Fibroblast of pulmonary artery (primary cell): ENCODE data around the gene HNF1B.
A peak's percentile ranks its signal among the peaks of the same experiment; 100 is the strongest.

Experiments used
- DNase-seq: peaks from one replicate; pipeline ENCODE4 v3.0.0-alpha.2; 2010; ENCODE audit warnings: low read depth
- H3K4me3 ChIP-seq: replicated peaks from 2 replicates; pipeline ENCODE4 v1.5.1; 2011; ENCODE audit warnings: low read depth, mild to moderate bottlenecking, control low read depth, low read length, moderate library complexity
- CTCF ChIP-seq: IDR thresholded peaks from 2 replicates; pipeline ENCODE4 v1.5.1; 2011; ENCODE audit warnings: mild to moderate bottlenecking, control low read depth, low read length, inconsistent platforms; ENCODE audit errors: missing control alignments

HNF1B gene

GRCh38 chr17:37725601-37726146 lies 19.2 kb downstream of the HNF1B start:
- DNase-seq, result no peak
- no peak overlapping the region for H3K4me3 ChIP-seq
- no peak for TF ChIP-seq CTCF

GRCh38 chr17:37725021-37725595 lies 19.8 kb downstream of the HNF1B start:
- no peak for DNase-seq
- TF ChIP-seq CTCF, result no peak
- H3K4me3 ChIP-seq, result no peak overlapping the region

- no peak overlapping the region for H3K4me3 ChIP-seq
- DNase-seq, result no peak
- TF ChIP-seq CTCF, result no peak
These were observed 23.9 kb downstream of the HNF1B start for GRCh38 chr17:37720989-37721388.

- no peak for TF ChIP-seq CTCF
- no peak overlapping the region for H3K4me3 ChIP-seq
- DNase-seq, result no peak
These were observed 25.0 kb downstream of the HNF1B start for GRCh38 chr17:37719866-37720265.

GRCh38 chr17:37718324-37719048 lies 26.4 kb downstream of the HNF1B start:
- TF ChIP-seq CTCF, result no peak
- DNase-seq, result no peak
- H3K4me3 ChIP-seq, result no peak overlapping the region

- H3K4me3 ChIP-seq, result no peak overlapping the region
- no peak for TF ChIP-seq CTCF
- DNase-seq, result peak; percentile 14
These were observed 27.1 kb downstream of the HNF1B start for GRCh38 chr17:37717627-37718323.
